Left lung (tissue), 10 donors: ENCODE data around the gene SEC24B. TPM values are rescaled to one million over a fixed set of nuclear protein-coding genes. Genes with fewer than 3 reads are reported as not detected.
"Not testable (repeated sequence)": the region's sequence is repeated elsewhere in the genome, so short reads cannot be mapped to it uniquely, and the experiment has no call there.

Source experiments
- ATAC-seq: fragments of 200-7000 bp; cut with Tn5 transposase; one replicate; pipeline ENCODE4 v1.9.1; 2020; ENCODE audit warnings: moderate library complexity
- DNase-seq, 4 donors: peaks; one replicate each; pipeline ENCODE4 v3.0.0-alpha.2; 2013 to 2020
- H3K27ac ChIP-seq, 2 donors: fragments of 200-600 bp; sonication (generic) in 1 of 2; one replicate each; pipeline versions ENCODE4 v1.5.0 to v1.8.0; 2020 to 2021
- H3K27me3 ChIP-seq, 2 donors: fragments of 200-600 bp; sonication (generic) in 1 of 2; one replicate each; pipeline versions ENCODE4 v1.5.0 to v1.8.0; 2020 to 2021
- H3K36me3 ChIP-seq, 2 donors: fragments of 200-600 bp; sonication (generic) in 1 of 2; one replicate each; pipeline versions ENCODE4 v1.5.0 to v1.8.0; 2020 to 2021
- H3K4me1 ChIP-seq, 2 donors: fragments of 200-600 bp; one replicate each; pipeline ENCODE4 v1.8.0; 2021
- H3K4me3 ChIP-seq, 2 donors: fragments of 200-600 bp; sonication (generic) in 1 of 2; one replicate each; pipeline versions ENCODE4 v1.5.0 to v1.8.0; 2020 to 2021; ENCODE audit warnings: mild to moderate bottlenecking in 1 of 2
- H3K9me3 ChIP-seq, 2 donors: fragments of 200-600 bp; sonication (generic) in 1 of 2; one replicate each; pipeline versions ENCODE4 v1.5.0 to v1.8.0; 2020 to 2021
- intact Hi-C, 2 donors: fragments of 100-400 bp; cut with DNase I; formaldehyde crosslinking; loops; one replicate each; pipeline versions ENCODE4 v1.11.2 to v1.14.2; 2022
- polyA plus RNA-seq, 6 donors: library from polyadenylated mRNA; unstranded; fragments of 120-200 nt; gene quantifications; one replicate each; pipeline ENCODE4 v1.2.1, GENCODE V29; 2013; ENCODE audit not compliant: insufficient read length in 6 of 6
- total RNA-seq, 2 donors: library from RNA; stranded (reverse); fragmentation: NEBNext Ultra II Directional; extraction: Animal tissue kit (Norgen Biotek cat#: 25700); gene quantifications; one replicate each; pipeline ENCODE4 v1.2.1, GENCODE V29; 2021
- TF ChIP-seq, protein P1 (sequence below), 2 donors: fragments of 200-600 bp; sonication (generic) in 1 of 2; IDR thresholded peaks; one replicate each; pipeline versions ENCODE4 v1.5.0 to v1.8.0; 2021; ENCODE audit warnings: antibody characterized with exemption in 2 of 2
- donor health status: DM: no; HTN: yes; CAD: no.
- donor health status: DM: no; HTN: no; CAD: no.

SEC24B gene
- total and polyA plus RNA-seq, 8 donors, result 27.0 to 42.8 (median 37.2) TPM

GRCh38 chr4:109548655-109549054 lies 115.0 kb downstream of the SEC24B start:
- Histone ChIP-seq H3K36me3 (peaks cover 0 to 5% of the 10 kb centered on the region in 2 donors), H3K27me3 (no peaks in the 10 kb centered on the region), H3K27ac (peak overlapping the region in 1 of 2 donors; percentile 57), H3K4me3 (no peak overlapping the region), H3K9me3 (no peaks in the 10 kb centered on the region), H3K4me1 (peaks cover 0 to 7% of the 10 kb centered on the region in 2 donors)
- ATAC-seq (peak; percentile 86), DNase-seq (peak in 1 of 4 donors; percentile 48)
- intact Hi-C loops, result no loop called here
- TF ChIP-seq, protein P1, sequence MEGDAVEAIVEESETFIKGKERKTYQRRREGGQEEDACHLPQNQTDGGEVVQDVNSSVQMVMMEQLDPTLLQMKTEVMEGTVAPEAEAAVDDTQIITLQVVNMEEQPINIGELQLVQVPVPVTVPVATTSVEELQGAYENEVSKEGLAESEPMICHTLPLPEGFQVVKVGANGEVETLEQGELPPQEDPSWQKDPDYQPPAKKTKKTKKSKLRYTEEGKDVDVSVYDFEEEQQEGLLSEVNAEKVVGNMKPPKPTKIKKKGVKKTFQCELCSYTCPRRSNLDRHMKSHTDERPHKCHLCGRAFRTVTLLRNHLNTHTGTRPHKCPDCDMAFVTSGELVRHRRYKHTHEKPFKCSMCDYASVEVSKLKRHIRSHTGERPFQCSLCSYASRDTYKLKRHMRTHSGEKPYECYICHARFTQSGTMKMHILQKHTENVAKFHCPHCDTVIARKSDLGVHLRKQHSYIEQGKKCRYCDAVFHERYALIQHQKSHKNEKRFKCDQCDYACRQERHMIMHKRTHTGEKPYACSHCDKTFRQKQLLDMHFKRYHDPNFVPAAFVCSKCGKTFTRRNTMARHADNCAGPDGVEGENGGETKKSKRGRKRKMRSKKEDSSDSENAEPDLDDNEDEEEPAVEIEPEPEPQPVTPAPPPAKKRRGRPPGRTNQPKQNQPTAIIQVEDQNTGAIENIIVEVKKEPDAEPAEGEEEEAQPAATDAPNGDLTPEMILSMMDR (IDR thresholded peaks at IDR 0.05), result no peak

DNA sequence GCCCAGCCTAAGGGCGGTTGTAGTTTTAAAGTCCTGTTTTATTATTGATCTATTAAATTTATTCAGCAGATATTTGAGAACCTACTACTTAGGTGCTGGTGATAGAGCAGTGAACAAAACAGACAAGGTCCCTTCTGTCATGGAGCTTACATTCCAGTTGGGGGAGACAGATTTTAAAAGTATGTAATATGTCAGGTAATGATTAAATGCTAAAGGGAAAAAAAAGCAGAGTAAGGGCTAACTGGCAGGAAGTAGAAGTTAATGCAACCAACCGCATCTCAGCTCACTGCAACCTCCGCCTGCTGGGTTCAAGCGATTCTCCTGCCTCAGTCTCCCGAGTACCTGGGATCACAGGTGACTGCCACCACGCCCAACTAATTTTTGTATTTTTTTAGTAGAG lies 118.6 kb downstream of the SEC24B start:
- Histone ChIP-seq H3K9me3 (no peaks in the 10 kb centered on the region), H3K27me3 (no peaks in the 10 kb centered on the region), H3K4me1 (peaks cover 0 to 7% of the 10 kb centered on the region in 2 donors), H3K27ac (no peak overlapping the region), H3K4me3 (no peak overlapping the region), H3K36me3 (no peaks in the 10 kb centered on the region)
- TF ChIP-seq, protein P1 (IDR thresholded peaks at IDR 0.05), result no peak
- intact Hi-C loops, result no loop called here
- DNase-seq (no peak), ATAC-seq (no peak)

DNA sequence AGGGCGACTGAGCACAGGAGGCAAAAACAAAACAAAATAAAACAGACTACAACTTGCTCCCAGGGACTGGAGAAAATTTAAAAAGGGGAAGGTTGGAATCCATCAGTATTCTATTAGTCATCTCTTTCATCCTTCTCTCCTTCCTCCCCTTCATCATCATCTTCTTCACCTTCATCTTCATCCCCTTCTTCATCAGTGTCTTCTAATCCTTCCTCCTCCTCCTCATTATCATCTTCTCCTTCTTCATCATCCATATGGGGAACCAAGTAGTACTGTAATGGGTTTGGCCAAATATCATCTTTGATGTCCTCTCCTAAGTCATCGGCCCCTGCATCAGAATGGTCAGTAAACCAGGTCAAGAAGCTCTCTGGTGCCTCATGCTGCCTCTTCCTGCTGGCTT lies 119.5 kb downstream of the SEC24B start:
- intact Hi-C loops, result no loop called here
- no peak for DNase-seq
- Histone ChIP-seq H3K4me1 (peaks cover 0 to 7% of the 10 kb centered on the region in 2 donors), H3K27me3 (no peaks in the 10 kb centered on the region), H3K36me3 (no peaks in the 10 kb centered on the region), H3K27ac (no peak overlapping the region), H3K9me3 (peaks cover 0 to 2% of the 10 kb centered on the region in 2 donors), H3K4me3 (no peak overlapping the region)
- no peak for ATAC-seq
- TF ChIP-seq, protein P1 (IDR thresholded peaks at IDR 0.05), result no peak

- ATAC-seq, result no peak
- Histone ChIP-seq H3K36me3 (no peaks in the 10 kb centered on the region), H3K27ac (no peak overlapping the region), H3K4me3 (no peak overlapping the region), H3K27me3 (peaks cover 0 to 15% of the 10 kb centered on the region in 2 donors), H3K9me3 (peaks cover 0 to 4% of the 10 kb centered on the region in 2 donors), H3K4me1 (no peaks in the 10 kb centered on the region)
- DNase-seq, result no peak
- intact Hi-C loops, result no loop called here
- TF ChIP-seq, protein P1 (IDR thresholded peaks at IDR 0.05), result no peak
These were observed 121.4 kb downstream of the SEC24B start for GRCh38 chr4:109554971-109555370.

DNA sequence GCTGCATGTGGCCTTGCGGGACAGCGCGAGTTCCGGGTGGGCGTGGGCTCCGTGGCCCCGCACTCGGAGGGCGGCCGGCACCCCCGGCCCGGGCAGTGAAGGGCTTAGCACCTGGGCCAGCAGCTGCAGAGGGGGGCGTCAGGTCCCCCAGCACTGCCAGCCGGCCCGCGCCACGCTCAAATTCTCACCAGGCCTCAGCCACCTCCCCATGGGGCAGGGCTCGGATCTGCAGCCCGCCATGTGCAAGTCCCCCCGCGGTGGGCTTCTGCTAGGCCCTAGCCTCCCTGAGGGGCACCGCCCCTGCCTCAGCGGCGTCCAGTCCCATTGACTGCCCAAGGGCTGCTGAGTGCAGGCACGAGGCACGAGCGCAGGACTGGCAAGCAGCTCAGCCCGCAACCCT lies 123.8 kb downstream of the SEC24B start:
- H3K4me1 ChIP-seq, result peaks cover 0 to 13% of the 10 kb centered on the region in 2 donors
- TF ChIP-seq, protein P1 (IDR thresholded peaks at IDR 0.05), result no peak
- H3K27me3 ChIP-seq, result peaks cover 0 to 30% of the 10 kb centered on the region in 2 donors
- peaks cover 0 to 4% of the 10 kb centered on the region in 2 donors for H3K9me3 ChIP-seq
- DNase-seq, result no peak
- H3K4me3 ChIP-seq, result no peak overlapping the region
- intact Hi-C loops, result no loop called here
- ATAC-seq, result no peak
- no peaks in the 10 kb centered on the region for H3K36me3 ChIP-seq
- H3K27ac ChIP-seq, result no peak overlapping the region

GRCh38 chr4:109558095-109558494 lies 124.5 kb downstream of the SEC24B start:
- ATAC-seq, H3K27ac ChIP-seq, intact Hi-C loops, H3K36me3 ChIP-seq, DNase-seq, H3K4me3 ChIP-seq, H3K9me3 ChIP-seq: not testable (repeated sequence)
- Histone ChIP-seq H3K4me1 (peaks cover 0 to 13% of the 10 kb centered on the region in 2 donors), H3K27me3 (peaks cover 0 to 30% of the 10 kb centered on the region in 2 donors)
